GM23338 (cell line): ENCODE results near the gene KANK4. TPM values are rescaled to one million over a fixed set of nuclear protein-coding genes. Genes with fewer than 3 reads are reported as not detected.

Source experiments
- ATAC-seq: fragments of 200-7000 bp; cut with Tn5 transposase; 3 replicates; pipeline ENCODE4 v1.9.1; 2020
- DNase-seq: peaks from one replicate; pipeline ENCODE4 v3.0.0-alpha.2; 2015; ENCODE audit warnings: low spot score
- H2AFZ ChIP-seq: fragments of 200-600 bp; sonication (generic); 2 replicates; pipeline ENCODE4 v1.8.0; 2016; ENCODE audit warnings: antibody characterized with exemption, mild to moderate bottlenecking, moderate library complexity
- H3F3A ChIP-seq: fragments of 200-600 bp; sonication (generic); replicated peaks from 2 replicates; pipeline ENCODE4 v1.8.0; 2017; ENCODE audit warnings: antibody characterized with exemption, mixed run types, low read depth
- H3K27ac ChIP-seq: fragments of 200-600 bp; sonication (generic); 2 replicates; pipeline ENCODE4 v1.6.1; 2016; ENCODE audit warnings: low read depth
- H3K27me3 ChIP-seq: fragments of 200-600 bp; sonication (generic); 2 replicates; pipeline ENCODE4 v1.8.0; 2016; ENCODE audit warnings: mild to moderate bottlenecking, mixed run types, moderate library complexity; ENCODE audit not compliant: insufficient read depth
- H3K36me3 ChIP-seq: fragments of 200-600 bp; sonication (generic); 2 replicates; pipeline ENCODE4 v1.8.0; 2016; ENCODE audit warnings: mild to moderate bottlenecking; ENCODE audit not compliant: insufficient read depth
- H3K4me1 ChIP-seq: fragments of 200-600 bp; sonication (generic); 2 replicates; pipeline ENCODE4 v1.8.0; 2016; ENCODE audit warnings: mild to moderate bottlenecking, moderate library complexity; ENCODE audit not compliant: insufficient read depth
- H3K4me2 ChIP-seq: fragments of 200-600 bp; sonication (generic); 2 replicates; pipeline ENCODE4 v1.7.1; 2017; ENCODE audit warnings: mixed run types
- H3K4me3 ChIP-seq: fragments of 200-600 bp; sonication (generic); 2 replicates; pipeline ENCODE4 v1.6.1; 2016; ENCODE audit warnings: mixed run types
- H3K79me2 ChIP-seq: fragments of 200-600 bp; sonication (generic); replicated peaks from 2 replicates; pipeline ENCODE4 v1.8.0; 2017; ENCODE audit warnings: mild to moderate bottlenecking; ENCODE audit not compliant: insufficient read depth
- H3K9me2 ChIP-seq: fragments of 200-600 bp; sonication (generic); 2 replicates; pipeline ENCODE4 v1.8.0; 2017; ENCODE audit not compliant: insufficient read depth
- H4K20me1 ChIP-seq: fragments of 200-600 bp; sonication (generic); replicated peaks from 2 replicates; pipeline ENCODE4 v1.8.0; 2017; ENCODE audit warnings: mild to moderate bottlenecking; ENCODE audit not compliant: insufficient read depth
- H3K27ac Mint-ChIP-seq: 2 replicates; pipeline ENCODE4 v1.8.0; 2020; ENCODE audit warnings: inconsistent platforms, mild to moderate bottlenecking, moderate library complexity, mixed read lengths
- H3K27me3 Mint-ChIP-seq: 3 replicates; pipeline ENCODE4 v1.8.0; 2022; ENCODE audit warnings: low read depth, mild to moderate bottlenecking, moderate library complexity, mixed read lengths, inconsistent platforms; ENCODE audit not compliant: insufficient read depth, poor library complexity
- H3K36me3 Mint-ChIP-seq: 3 replicates; pipeline ENCODE4 v1.8.0; 2021; ENCODE audit warnings: low read depth, mild to moderate bottlenecking, inconsistent platforms, moderate library complexity, mixed read lengths
- H3K4me1 Mint-ChIP-seq: 3 replicates; pipeline ENCODE4 v1.8.0; 2020; ENCODE audit warnings: mild to moderate bottlenecking, inconsistent platforms, mixed read lengths
- H3K4me3 Mint-ChIP-seq: 3 replicates; pipeline ENCODE4 v1.8.0; 2021; ENCODE audit warnings: moderate library complexity, mild to moderate bottlenecking, inconsistent platforms, mixed read lengths
- H3K9me3 Mint-ChIP-seq: 3 replicates; pipeline ENCODE4 v1.8.0; 2020; ENCODE audit warnings: moderate library complexity, mild to moderate bottlenecking, inconsistent platforms, mixed read lengths
- CREB1 ChIP-seq: fragments of 250-450 bp; sonication (Bioruptor Pico); IDR thresholded peaks from 2 replicates; pipeline ENCODE4 v1.5.0; 2020; ENCODE audit warnings: low read depth, mild to moderate bottlenecking, moderate library complexity
- ETS1 ChIP-seq: IDR thresholded peaks from 2 replicates; pipeline ENCODE4 v1.6.1; 2016; ENCODE audit warnings: antibody characterized with exemption
- EZH2 ChIP-seq: fragments of 200-600 bp; sonication (generic); IDR thresholded peaks from one replicate; pipeline ENCODE4 v1.8.0; 2017; ENCODE audit warnings: antibody characterized with exemption, mild to moderate bottlenecking, low read depth; ENCODE audit not compliant: unreplicated experiment
- EZH2phosphoT487 ChIP-seq: fragments of 200-600 bp; sonication (generic); IDR thresholded peaks from one replicate; pipeline ENCODE4 v1.8.1; 2018; ENCODE audit warnings: antibody characterized with exemption; ENCODE audit not compliant: unreplicated experiment
- JUNB ChIP-seq: IDR thresholded peaks from one replicate; pipeline ENCODE4 v1.6.1; 2016; ENCODE audit warnings: antibody characterized with exemption; ENCODE audit not compliant: unreplicated experiment
- NANOG ChIP-seq: IDR thresholded peaks from 2 replicates; pipeline ENCODE4 v1.6.1; 2016; ENCODE audit warnings: antibody characterized with exemption, borderline replicate concordance
- POLR2AphosphoS5 ChIP-seq: IDR thresholded peaks from 2 replicates; pipeline ENCODE4 v1.6.1; 2016; ENCODE audit warnings: antibody characterized with exemption, low read depth
- STAT1 ChIP-seq: IDR thresholded peaks from one replicate; pipeline ENCODE4 v1.6.1; 2016; ENCODE audit warnings: antibody characterized with exemption; ENCODE audit not compliant: unreplicated experiment
- ZNF114 ChIP-seq: fragments of 250-450 bp; sonication (Bioruptor Pico); IDR thresholded peaks from 2 replicates; pipeline ENCODE4 v1.5.0; 2020; ENCODE audit warnings: mild to moderate bottlenecking, moderate library complexity
- ZNF331 ChIP-seq: fragments of 250-450 bp; sonication (Bioruptor Pico); IDR thresholded peaks from 2 replicates; pipeline ENCODE4 v1.5.0; 2020; ENCODE audit warnings: low read depth, mild to moderate bottlenecking, moderate library complexity
- polyA plus RNA-seq: library from polyadenylated mRNA; unstranded; fragments of >200 nt; fragmentation: Nextera tagmentation; extraction: Ambion mirVana; gene quantifications from 2 replicates; pipeline ENCODE4 v1.2.1, GENCODE V29; 2016
- total RNA-seq: library from RNA; depleted of rRNA; stranded (reverse); fragments of >200 nt; shearing (Covaris generic); gene quantifications from 2 replicates; pipeline ENCODE4 v1.2.3, GENCODE V29; 2014
- TF ChIP-seq, protein P1 (sequence below), 2 experiments: fragments of 200-600 bp in 1 of 2; sonication (generic) in 1 of 2; conservative IDR thresholded peaks; 2 replicates each; pipeline versions ENCODE4 v1.5.1 to v1.6.1; 2016 to 2017; ENCODE audit warnings: antibody characterized with exemption in 2 of 2, low read depth in 2 of 2, mild to moderate bottlenecking in 2 of 2, moderate library complexity in 1 of 2
- TF ChIP-seq, protein P2 (sequence below): IDR thresholded peaks from one replicate; pipeline ENCODE4 v1.6.1; 2018; ENCODE audit warnings: antibody characterized with exemption; ENCODE audit not compliant: unreplicated experiment
- TF ChIP-seq, protein P3 (sequence below): fragments of 250-450 bp; sonication (Bioruptor Pico); IDR thresholded peaks from 2 replicates; pipeline ENCODE4 v1.5.0; 2020; ENCODE audit warnings: mild to moderate bottlenecking, moderate library complexity

The KANK4 gene
- total and polyA plus RNA-seq, 2 experiments from 2014 or later: 0.31 to 0.42 TPM

DNA sequence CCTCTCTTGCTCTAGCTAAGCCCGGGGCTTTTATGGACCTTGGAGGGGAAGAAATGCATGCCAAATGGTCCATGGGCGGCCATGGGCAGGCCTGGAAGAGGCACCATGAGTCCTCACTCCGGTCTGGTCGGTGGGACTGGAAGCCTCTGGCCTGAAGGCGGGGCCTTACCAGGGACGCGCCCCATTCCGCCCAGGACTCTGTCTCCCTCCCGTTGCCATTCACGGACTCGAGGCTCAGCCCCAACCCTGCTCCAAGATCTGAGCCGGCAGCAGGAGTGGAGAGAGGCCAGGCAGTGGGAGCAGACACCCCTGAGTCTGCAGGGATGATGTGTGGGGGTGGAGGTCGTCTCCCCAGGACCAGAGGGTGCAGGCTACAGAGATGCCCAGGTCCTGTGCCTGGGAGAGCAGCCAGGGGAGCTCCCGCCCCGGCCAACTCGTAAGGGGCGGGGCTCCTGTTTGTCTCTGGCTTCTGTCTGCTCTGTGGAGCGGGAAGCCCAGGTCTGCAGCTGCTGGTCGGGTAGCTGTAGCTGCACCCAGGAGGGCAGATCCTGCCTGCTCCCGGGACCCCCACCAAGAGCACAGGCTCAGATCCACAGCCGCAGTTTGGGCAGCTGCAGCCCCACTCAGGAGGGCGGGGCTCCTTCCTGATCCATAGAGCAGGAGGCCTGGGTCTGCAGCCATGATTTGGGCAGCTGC, 8.3 kb upstream of the KANK4 start:
- H3K4me1 ChIP-seq: no peaks in the 10 kb centered on the region; the same call in 1 of the 2 replicates
- H3K27me3 ChIP-seq: no peaks in the 10 kb centered on the region
- H3F3A ChIP-seq: no peaks in the 10 kb centered on the region
- H3K4me3 ChIP-seq: peak overlapping the region; percentile 42; the same call in 1 of the 2 replicates
- TF ChIP-seq NANOG (no peak), ZNF114 (CRISPR knock-in tag) (no peak), CREB1 (no peak), EZH2phosphoT487 (no peak), ZNF331 (CRISPR knock-in tag) (no peak), EZH2 (no peak), JUNB (no peak), STAT1 (no peak), ETS1 (no peak), POLR2AphosphoS5 (no peak)
- TF ChIP-seq, protein P1, sequence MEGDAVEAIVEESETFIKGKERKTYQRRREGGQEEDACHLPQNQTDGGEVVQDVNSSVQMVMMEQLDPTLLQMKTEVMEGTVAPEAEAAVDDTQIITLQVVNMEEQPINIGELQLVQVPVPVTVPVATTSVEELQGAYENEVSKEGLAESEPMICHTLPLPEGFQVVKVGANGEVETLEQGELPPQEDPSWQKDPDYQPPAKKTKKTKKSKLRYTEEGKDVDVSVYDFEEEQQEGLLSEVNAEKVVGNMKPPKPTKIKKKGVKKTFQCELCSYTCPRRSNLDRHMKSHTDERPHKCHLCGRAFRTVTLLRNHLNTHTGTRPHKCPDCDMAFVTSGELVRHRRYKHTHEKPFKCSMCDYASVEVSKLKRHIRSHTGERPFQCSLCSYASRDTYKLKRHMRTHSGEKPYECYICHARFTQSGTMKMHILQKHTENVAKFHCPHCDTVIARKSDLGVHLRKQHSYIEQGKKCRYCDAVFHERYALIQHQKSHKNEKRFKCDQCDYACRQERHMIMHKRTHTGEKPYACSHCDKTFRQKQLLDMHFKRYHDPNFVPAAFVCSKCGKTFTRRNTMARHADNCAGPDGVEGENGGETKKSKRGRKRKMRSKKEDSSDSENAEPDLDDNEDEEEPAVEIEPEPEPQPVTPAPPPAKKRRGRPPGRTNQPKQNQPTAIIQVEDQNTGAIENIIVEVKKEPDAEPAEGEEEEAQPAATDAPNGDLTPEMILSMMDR (conservative IDR thresholded peaks at IDR 0.05; ENCODE audit: low read depth in 2 of 2): no peak
- TF ChIP-seq, protein P2, sequence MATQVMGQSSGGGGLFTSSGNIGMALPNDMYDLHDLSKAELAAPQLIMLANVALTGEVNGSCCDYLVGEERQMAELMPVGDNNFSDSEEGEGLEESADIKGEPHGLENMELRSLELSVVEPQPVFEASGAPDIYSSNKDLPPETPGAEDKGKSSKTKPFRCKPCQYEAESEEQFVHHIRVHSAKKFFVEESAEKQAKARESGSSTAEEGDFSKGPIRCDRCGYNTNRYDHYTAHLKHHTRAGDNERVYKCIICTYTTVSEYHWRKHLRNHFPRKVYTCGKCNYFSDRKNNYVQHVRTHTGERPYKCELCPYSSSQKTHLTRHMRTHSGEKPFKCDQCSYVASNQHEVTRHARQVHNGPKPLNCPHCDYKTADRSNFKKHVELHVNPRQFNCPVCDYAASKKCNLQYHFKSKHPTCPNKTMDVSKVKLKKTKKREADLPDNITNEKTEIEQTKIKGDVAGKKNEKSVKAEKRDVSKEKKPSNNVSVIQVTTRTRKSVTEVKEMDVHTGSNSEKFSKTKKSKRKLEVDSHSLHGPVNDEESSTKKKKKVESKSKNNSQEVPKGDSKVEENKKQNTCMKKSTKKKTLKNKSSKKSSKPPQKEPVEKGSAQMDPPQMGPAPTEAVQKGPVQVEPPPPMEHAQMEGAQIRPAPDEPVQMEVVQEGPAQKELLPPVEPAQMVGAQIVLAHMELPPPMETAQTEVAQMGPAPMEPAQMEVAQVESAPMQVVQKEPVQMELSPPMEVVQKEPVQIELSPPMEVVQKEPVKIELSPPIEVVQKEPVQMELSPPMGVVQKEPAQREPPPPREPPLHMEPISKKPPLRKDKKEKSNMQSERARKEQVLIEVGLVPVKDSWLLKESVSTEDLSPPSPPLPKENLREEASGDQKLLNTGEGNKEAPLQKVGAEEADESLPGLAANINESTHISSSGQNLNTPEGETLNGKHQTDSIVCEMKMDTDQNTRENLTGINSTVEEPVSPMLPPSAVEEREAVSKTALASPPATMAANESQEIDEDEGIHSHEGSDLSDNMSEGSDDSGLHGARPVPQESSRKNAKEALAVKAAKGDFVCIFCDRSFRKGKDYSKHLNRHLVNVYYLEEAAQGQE: no peak
- TF ChIP-seq, protein P3, sequence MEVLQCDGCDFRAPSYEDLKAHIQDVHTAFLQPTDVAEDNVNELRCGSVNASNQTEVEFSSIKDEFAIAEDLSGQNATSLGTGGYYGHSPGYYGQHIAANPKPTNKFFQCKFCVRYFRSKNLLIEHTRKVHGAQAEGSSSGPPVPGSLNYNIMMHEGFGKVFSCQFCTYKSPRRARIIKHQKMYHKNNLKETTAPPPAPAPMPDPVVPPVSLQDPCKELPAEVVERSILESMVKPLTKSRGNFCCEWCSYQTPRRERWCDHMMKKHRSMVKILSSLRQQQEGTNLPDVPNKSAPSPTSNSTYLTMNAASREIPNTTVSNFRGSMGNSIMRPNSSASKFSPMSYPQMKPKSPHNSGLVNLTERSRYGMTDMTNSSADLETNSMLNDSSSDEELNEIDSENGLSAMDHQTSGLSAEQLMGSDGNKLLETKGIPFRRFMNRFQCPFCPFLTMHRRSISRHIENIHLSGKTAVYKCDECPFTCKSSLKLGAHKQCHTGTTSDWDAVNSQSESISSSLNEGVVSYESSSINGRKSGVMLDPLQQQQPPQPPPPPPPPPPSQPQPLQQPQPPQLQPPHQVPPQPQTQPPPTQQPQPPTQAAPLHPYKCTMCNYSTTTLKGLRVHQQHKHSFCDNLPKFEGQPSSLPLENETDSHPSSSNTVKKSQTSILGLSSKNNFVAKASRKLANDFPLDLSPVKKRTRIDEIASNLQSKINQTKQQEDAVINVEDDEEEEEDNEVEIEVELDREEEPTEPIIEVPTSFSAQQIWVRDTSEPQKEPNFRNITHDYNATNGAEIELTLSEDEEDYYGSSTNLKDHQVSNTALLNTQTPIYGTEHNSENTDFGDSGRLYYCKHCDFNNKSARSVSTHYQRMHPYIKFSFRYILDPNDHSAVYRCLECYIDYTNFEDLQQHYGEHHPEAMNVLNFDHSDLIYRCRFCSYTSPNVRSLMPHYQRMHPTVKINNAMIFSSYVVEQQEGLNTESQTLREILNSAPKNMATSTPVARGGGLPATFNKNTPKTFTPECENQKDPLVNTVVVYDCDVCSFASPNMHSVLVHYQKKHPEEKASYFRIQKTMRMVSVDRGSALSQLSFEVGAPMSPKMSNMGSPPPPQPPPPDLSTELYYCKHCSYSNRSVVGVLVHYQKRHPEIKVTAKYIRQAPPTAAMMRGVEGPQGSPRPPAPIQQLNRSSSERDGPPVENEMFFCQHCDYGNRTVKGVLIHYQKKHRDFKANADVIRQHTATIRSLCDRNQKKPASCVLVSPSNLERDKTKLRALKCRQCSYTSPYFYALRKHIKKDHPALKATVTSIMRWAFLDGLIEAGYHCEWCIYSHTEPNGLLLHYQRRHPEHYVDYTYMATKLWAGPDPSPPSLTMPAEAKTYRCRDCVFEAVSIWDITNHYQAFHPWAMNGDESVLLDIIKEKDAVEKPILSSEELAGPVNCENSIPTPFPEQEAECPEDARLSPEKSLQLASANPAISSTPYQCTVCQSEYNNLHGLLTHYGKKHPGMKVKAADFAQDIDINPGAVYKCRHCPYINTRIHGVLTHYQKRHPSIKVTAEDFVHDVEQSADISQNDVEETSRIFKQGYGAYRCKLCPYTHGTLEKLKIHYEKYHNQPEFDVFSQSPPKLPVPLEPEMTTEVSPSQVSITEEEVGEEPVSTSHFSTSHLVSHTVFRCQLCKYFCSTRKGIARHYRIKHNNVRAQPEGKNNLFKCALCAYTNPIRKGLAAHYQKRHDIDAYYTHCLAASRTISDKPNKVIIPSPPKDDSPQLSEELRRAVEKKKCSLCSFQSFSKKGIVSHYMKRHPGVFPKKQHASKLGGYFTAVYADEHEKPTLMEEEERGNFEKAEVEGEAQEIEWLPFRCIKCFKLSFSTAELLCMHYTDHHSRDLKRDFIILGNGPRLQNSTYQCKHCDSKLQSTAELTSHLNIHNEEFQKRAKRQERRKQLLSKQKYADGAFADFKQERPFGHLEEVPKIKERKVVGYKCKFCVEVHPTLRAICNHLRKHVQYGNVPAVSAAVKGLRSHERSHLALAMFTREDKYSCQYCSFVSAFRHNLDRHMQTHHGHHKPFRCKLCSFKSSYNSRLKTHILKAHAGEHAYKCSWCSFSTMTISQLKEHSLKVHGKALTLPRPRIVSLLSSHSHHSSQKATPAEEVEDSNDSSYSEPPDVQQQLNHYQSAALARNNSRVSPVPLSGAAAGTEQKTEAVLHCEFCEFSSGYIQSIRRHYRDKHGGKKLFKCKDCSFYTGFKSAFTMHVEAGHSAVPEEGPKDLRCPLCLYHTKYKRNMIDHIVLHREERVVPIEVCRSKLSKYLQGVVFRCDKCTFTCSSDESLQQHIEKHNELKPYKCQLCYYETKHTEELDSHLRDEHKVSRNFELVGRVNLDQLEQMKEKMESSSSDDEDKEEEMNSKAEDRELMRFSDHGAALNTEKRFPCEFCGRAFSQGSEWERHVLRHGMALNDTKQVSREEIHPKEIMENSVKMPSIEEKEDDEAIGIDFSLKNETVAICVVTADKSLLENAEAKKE: no peak
- H4K20me1 ChIP-seq: no peaks in the 10 kb centered on the region
- H3K27ac ChIP-seq: no peak overlapping the region
- Mint-ChIP-seq H3K4me1 (peaks cover under 1% of the 10 kb centered on the region; the same call in 2 of the 3 replicates), H3K27me3 (peaks cover 1% of the 10 kb centered on the region), H3K9me3 (peaks cover 3% of the 10 kb centered on the region; the same call in 1 of the 3 replicates), H3K4me3 (no peak overlapping the region), H3K27ac (no peak overlapping the region), H3K36me3 (0 out of 3 replicates have a peak, but pooled peaks cover 2% of the 10 kb centered on the region)
- DNase-seq (peak; percentile 64), ATAC-seq (peak; percentile 97)
- H3K36me3 ChIP-seq: no peaks in the 10 kb centered on the region
- no peaks in the 10 kb centered on the region for H3K9me2 ChIP-seq
- H3K79me2 ChIP-seq: no peaks in the 10 kb centered on the region
- peak overlapping the region; percentile 60; the same call in 1 of the 2 replicates for H3K4me2 ChIP-seq
- H2AFZ ChIP-seq: peak overlapping the region; percentile 98
